Mucosa of stomach (tissue), 1 donor: ENCODE results near the gene LDLRAD4.

Experiments
- H3K27me3 ChIP-seq: one replicate; pipeline ENCODE4 v1.7.0; 2013; ENCODE audit warnings: mild to moderate bottlenecking, low read length; ENCODE audit not compliant: control insufficient read depth, insufficient read depth
- H3K36me3 ChIP-seq: one replicate; pipeline ENCODE4 v1.7.0; 2013; ENCODE audit warnings: low read length; ENCODE audit not compliant: control insufficient read depth, insufficient read depth
- H3K4me1 ChIP-seq: one replicate; pipeline ENCODE4 v1.7.0; 2013; ENCODE audit warnings: mild to moderate bottlenecking, low read length; ENCODE audit not compliant: control insufficient read depth, insufficient read depth
- H3K4me3 ChIP-seq: one replicate; pipeline ENCODE4 v1.7.0; 2013; ENCODE audit warnings: low read length
- H3K9ac ChIP-seq: one replicate; pipeline ENCODE4 v1.7.0; 2013; ENCODE audit warnings: mild to moderate bottlenecking, low read length, moderate library complexity
- H3K9me3 ChIP-seq: one replicate; pipeline ENCODE4 v1.7.0; 2013; ENCODE audit warnings: mild to moderate bottlenecking, low read length, moderate library complexity; ENCODE audit not compliant: control insufficient read depth
- donor health status: Pancreatic carcinoma.

Gene LDLRAD4

GRCh38 chr18:13401826-13402225, 183.3 kb downstream of the LDLRAD4 start:
- no peak overlapping the region for H3K9ac ChIP-seq
- H3K4me3 ChIP-seq, result no peak overlapping the region
- H3K36me3 ChIP-seq, result no peaks in the 10 kb centered on the region
- no peaks in the 10 kb centered on the region for H3K27me3 ChIP-seq
- H3K4me1 ChIP-seq, result no peaks in the 10 kb centered on the region
- no peaks in the 10 kb centered on the region for H3K9me3 ChIP-seq

DNA sequence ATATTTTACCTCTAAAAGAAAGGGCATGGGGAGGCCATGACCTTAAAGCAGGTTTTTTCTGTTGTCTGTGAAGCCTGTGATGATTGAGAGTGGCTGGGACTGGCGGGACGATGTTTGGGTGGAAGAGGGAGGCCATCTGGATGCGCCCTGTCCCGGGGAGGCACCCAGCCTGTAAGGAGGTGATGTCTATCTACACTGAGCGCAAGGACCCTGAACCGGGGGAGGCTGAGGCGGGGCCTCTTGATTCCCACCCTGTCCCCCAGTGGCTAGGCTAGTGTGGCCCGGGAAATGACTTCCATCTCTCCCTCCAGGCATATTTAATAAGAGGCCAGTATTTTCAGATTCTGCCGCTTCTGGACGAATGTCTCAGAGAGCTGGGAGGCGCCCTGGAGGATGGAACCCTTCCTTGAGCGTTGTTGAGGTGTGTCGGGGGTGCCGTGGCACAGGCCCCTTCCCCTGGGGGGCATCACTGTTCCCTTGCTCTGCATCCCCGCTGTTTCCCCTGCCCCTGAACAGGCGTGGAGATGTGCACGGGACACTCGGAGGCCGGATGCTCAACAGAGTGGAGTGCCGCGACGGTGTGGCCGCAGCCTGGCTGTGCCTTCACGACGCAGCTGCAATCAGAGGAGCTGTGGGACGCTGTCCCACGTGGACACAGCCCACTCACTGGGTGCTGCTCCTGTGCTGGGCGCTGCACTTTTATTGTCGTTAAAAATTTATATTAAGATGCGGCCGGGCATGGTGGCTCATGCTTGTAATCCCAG, 185.4 kb downstream of the LDLRAD4 start:
- Histone ChIP-seq H3K4me1 (no peaks in the 10 kb centered on the region), H3K36me3 (no peaks in the 10 kb centered on the region), H3K27me3 (no peaks in the 10 kb centered on the region), H3K4me3 (no peak overlapping the region), H3K9ac (no peak overlapping the region), H3K9me3 (no peaks in the 10 kb centered on the region)

DNA sequence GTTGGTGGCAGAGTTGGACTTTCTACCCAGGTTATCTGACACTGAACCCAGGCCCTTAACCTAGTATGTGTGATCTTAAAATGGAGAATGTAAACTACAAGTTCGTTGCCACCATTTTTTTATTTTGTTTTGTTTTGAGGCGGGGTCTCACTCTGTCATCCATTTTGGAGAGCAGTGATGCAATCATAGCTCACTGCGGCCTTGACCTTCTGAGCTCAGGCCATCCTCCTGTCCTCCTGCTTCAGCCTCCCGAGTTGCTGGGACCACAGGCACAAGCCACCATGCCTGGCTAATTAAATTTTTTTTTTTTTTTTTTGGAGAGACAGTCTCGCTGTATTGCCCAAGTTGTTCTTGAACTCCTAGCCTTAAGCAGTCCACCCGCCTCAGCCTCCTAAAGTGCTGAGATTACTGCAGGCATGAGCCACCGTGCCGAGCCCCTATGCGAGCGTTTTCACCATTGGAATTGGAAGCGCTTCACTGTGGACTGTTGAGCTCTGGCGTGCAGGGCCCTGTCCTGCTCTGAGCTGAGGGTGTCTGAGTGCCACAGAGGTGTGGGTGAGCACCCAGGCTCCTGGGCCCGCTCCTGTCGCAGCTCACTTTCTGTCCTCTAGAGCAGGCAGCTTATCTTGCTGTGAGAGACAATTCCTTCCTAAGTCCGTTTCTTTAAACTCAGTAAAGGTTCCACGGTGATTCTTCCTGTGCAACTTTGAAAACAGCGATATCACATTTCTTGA, 186.9 kb downstream of the LDLRAD4 start:
- Histone ChIP-seq H3K36me3 (no peaks in the 10 kb centered on the region), H3K27me3 (no peaks in the 10 kb centered on the region), H3K9ac (no peak overlapping the region), H3K4me3 (no peak overlapping the region), H3K9me3 (no peaks in the 10 kb centered on the region), H3K4me1 (peaks cover 2% of the 10 kb centered on the region)

DNA sequence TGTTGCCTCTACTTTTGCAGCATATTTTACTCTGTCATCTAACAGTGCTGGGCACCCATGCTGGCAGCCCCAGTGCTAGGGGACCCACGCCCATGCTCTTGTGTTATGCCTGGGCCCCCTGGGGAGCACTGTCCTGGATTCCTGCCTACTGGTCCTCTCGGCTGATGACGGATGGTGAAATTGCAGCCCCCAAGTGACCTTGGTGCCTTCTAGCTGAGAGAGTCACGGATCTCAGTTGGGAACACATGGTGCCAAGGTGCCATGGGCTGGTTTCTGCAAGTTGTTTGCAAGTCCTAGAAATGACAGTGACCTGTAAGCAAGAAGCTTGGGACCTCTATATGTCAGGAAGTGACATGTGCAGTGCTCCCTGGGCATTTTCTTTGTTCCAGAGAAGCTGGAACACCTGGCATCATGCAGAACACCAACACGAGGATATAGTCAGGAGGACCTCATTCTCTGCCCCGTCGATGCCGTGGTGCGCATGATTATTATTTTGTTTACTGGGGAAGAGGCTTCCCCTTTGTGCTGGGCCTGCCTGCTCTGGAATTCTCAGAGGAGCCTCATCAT, 187.6 kb downstream of the LDLRAD4 start:
- H3K9ac ChIP-seq, result no peak overlapping the region
- no peaks in the 10 kb centered on the region for H3K36me3 ChIP-seq
- peaks cover 4% of the 10 kb centered on the region for H3K4me1 ChIP-seq
- H3K9me3 ChIP-seq, result no peaks in the 10 kb centered on the region
- no peak overlapping the region for H3K4me3 ChIP-seq
- no peaks in the 10 kb centered on the region for H3K27me3 ChIP-seq

DNA sequence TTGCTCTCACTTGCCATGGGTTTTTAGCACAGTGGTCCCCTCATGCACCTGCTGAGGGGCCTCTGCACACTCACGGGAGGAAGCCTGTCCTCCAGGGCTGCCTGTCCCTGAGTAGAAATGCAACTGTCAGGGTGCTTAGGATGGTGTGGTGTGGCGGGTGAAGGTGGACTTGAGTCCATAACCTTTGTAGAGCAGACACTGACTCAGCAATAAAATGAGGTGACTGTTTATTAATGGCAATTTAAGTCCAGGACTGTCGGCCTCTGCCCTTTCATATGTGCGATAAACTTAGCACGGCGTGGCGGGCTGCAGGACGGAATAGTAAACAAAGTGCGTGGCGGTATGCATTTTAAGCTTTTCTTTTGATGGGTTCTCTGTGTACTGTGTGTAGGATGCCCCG, 188.2 kb downstream of the LDLRAD4 start:
- no peaks in the 10 kb centered on the region for H3K27me3 ChIP-seq
- H3K36me3 ChIP-seq, result no peaks in the 10 kb centered on the region
- peaks cover 4% of the 10 kb centered on the region for H3K4me1 ChIP-seq
- H3K4me3 ChIP-seq, result no peak overlapping the region
- no peaks in the 10 kb centered on the region for H3K9me3 ChIP-seq
- no peak overlapping the region for H3K9ac ChIP-seq

DNA sequence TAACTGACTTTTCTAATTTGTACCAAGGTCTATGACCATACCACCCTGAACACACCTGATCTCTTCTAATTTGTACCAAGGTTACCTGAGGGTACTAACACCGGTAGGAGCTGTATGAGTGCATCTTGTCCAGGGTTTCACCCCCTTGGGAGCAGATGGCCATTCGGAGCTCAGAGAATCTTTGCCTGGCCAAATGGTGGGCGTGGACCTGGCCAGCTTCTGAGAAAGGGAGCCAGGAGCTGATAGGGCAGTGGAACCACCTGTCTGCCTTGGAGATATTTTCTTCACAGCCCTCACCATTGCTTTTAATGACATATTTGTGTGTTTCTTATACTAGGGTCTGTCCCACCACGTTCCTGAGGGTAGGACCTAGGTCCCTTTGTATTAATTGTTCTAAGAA, 188.9 kb downstream of the LDLRAD4 start:
- Histone ChIP-seq H3K27me3 (no peaks in the 10 kb centered on the region), H3K9me3 (no peaks in the 10 kb centered on the region), H3K9ac (no peak overlapping the region), H3K36me3 (no peaks in the 10 kb centered on the region), H3K4me1 (peaks cover 4% of the 10 kb centered on the region), H3K4me3 (no peak overlapping the region)

DNA sequence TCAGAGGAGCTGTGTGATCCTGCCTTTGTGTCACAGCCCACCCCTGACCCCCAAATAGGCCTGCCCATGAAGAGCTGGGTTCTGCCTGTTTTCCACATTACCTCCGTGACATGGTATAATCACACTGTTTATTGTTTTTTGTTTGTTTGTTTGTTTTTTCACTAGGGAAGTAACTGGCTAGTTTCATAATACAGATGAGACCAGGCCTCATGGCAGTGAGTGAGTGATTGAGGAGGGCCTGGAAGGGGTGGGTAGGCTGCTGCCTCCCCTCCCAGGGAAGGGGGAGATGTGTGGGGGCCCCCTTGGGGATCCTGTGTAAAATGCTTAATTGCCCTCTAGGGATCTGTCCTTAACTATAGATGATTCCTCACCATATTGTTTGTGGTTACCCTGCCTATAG, 190.5 kb downstream of the LDLRAD4 start:
- H3K4me1 ChIP-seq, result peaks cover 4% of the 10 kb centered on the region
- H3K4me3 ChIP-seq, result no peak overlapping the region
- no peak overlapping the region for H3K9ac ChIP-seq
- H3K36me3 ChIP-seq, result no peaks in the 10 kb centered on the region
- H3K9me3 ChIP-seq, result no peaks in the 10 kb centered on the region
- no peaks in the 10 kb centered on the region for H3K27me3 ChIP-seq

- Histone ChIP-seq H3K9ac (no peak overlapping the region), H3K36me3 (no peaks in the 10 kb centered on the region), H3K4me1 (peaks cover 4% of the 10 kb centered on the region), H3K9me3 (no peaks in the 10 kb centered on the region), H3K4me3 (no peak overlapping the region), H3K27me3 (no peaks in the 10 kb centered on the region)
Measured at GRCh38 chr18:13409997-13410396, 191.4 kb downstream of the LDLRAD4 start.

GRCh38 chr18:13410471-13410870, 191.9 kb downstream of the LDLRAD4 start:
- H3K27me3 ChIP-seq, result no peaks in the 10 kb centered on the region
- no peak overlapping the region for H3K9ac ChIP-seq
- H3K4me3 ChIP-seq, result no peak overlapping the region
- H3K36me3 ChIP-seq, result no peaks in the 10 kb centered on the region
- H3K9me3 ChIP-seq, result no peaks in the 10 kb centered on the region
- H3K4me1 ChIP-seq, result peaks cover 4% of the 10 kb centered on the region

- H3K4me3 ChIP-seq, result no peak overlapping the region
- H3K9me3 ChIP-seq, result no peaks in the 10 kb centered on the region
- no peaks in the 10 kb centered on the region for H3K27me3 ChIP-seq
- no peak overlapping the region for H3K9ac ChIP-seq
- H3K36me3 ChIP-seq, result no peaks in the 10 kb centered on the region
- peaks cover 4% of the 10 kb centered on the region for H3K4me1 ChIP-seq
Measured at GRCh38 chr18:13412017-13412416, 193.5 kb downstream of the LDLRAD4 start.

GRCh38 chr18:13412901-13413300, 194.3 kb downstream of the LDLRAD4 start:
- H3K4me1 ChIP-seq, result peaks cover 6% of the 10 kb centered on the region

GRCh38 chr18:13414102-13414501, 195.5 kb downstream of the LDLRAD4 start:
- Histone ChIP-seq H3K9ac (no peak overlapping the region), H3K4me1 (peaks cover 12% of the 10 kb centered on the region), H3K4me3 (no peak overlapping the region), H3K9me3 (no peaks in the 10 kb centered on the region), H3K36me3 (no peaks in the 10 kb centered on the region), H3K27me3 (no peaks in the 10 kb centered on the region)

More at GRCh38 chr18:13412901-13413300, 194.3 kb downstream of the LDLRAD4 start:
- Histone ChIP-seq H3K9me3 (no peaks in the 10 kb centered on the region), H3K4me3 (no peak overlapping the region), H3K36me3 (no peaks in the 10 kb centered on the region), H3K27me3 (no peaks in the 10 kb centered on the region), H3K9ac (no peak overlapping the region)
